Stimulated activated CD4-positive, alpha-beta T cell treated with anti-CD3 and anti-CD28 coated beads, TNF-alpha, amount 100 ng/mL, for 24 hours (primary cell): Measurements from ENCODE around the gene ESR1.
A peak's percentile ranks its signal among the peaks of the same experiment; 100 is the strongest.
"Not testable (repeated sequence)": the region's sequence is repeated elsewhere in the genome, so short reads cannot be mapped to it uniquely, and the experiment has no call there.

Source experiments
- DNase-seq, 3 experiments: peaks; one replicate each; pipeline ENCODE4 v3.0.0-alpha.2; 2020; ENCODE audit warnings: low read depth in 3 of 3

Gene ESR1

DNA sequence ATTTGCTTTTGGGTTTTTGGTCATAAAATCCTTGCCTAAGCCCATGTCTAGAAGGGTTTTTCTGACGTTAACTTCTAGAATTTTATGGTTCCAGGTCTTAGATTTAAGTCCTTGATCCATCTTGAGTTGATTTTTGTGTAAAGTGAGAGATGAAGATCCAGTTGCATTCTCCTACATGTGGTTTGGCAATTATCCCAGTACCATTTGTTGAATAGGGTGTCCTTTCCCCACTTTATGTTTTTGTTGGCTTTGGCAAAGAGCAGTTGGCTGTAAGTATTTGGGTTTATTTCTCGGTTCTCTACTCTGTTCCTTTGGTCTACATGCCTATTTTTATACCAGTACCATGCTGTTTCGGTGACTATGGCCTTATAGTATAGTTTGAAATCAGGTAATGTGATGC, 86.9 kb downstream of the ESR1 start:
- DNase-seq = not testable (repeated sequence)

DNA sequence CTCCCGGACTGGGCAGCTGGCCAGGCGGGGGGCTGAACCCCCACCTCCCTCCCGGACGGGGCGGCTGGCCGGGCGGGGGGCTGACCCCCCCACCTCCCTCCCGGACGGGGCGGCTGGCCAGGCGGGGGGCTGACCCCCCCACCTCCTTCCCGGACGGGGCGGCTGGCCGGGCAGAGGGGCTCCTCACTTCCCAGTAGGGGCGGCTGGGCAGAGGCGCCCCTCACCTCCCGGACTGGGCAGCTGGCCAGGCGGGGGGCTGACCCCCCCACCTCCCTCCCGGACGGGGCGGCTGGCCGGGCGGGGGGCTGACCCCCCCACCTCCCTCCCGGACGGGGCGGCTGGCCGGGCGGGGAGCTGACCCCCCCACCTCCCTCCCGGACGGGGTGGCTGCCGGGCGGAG, 91.7 kb downstream of the ESR1 start:
- not testable (repeated sequence) for DNase-seq

DNA sequence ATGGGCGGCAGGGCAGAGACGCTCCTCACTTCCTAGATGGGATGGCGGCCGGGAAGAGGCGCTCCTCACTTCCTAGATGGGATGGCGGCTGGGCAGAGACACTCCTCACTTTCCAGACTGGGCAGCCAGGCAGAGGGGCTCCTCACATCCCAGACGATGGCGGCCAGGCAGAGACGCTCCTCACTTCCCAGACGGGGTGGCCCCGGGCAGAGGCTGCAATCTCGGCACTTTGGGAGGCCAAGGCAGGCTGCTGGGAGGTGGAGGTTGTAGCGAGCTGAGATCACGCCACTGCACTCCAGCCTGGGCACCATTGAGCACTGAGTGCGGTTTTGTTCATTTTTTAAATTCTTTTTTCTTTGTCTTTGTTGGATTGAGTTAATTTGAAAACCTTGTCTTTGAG, 92.3 kb downstream of the ESR1 start:
- DNase-seq = not testable (repeated sequence)

DNA sequence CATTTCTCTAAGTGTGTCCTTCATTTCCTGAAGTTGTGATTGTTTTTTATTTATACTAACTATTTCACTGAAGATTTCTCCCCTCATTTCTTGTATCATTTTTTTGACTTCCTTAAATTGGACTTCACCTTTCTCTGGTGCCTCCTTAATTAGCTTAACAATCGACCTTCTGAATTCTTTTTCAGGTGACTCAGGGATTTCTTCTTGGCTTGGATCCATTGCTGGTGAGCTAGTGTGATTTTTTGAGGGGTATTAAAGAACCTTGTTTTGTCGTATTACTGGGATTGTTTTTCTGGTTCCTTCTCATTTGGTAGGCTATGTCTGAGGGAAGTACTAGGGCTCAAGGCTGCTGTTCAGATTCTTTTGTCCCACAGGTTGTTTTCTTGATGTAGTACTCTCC, 92.8 kb downstream of the ESR1 start:
- no peak for DNase-seq

DNA sequence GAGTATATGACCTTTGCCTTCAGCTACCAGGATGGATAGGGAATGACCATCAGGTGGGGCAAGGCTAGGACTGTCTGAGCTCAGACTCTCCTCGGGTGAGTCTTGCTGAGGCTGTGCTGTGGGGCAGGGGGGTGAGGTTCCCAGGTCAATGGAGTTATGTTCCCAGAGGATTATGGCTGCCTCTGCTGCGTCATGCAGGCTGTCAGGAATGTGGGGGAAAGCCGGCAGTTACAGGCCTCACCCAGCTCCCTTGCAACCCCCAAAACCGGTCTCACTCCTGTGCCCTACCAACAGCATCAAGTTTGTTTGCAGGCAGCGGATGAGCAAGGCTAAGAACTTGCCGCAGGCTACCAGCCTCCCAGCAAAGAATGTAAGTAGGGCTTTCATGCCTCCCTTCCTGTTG, 93.5 kb downstream of the ESR1 start:
- DNase-seq = no peak

GRCh38 chr6:151904631-151905030, 97.1 kb downstream of the ESR1 start:
- no peak for DNase-seq

DNA sequence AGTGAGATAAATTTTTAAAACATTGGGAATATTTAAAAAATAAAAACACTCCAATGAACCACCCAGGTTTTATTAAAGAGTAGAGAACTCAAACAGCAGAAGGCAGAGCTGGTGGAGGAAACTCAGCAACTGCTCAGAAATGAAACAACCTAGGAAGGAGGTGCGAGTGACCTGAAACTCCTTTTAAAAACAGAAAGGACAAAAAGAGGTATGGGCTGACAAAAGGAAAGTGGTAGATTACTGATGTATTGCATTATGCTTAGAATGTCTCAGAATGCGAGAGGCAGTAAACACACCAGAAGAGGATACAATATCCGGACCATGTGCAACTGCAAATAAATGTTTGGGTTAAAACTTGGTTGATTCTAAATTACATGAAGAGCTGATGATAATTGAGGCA, 97.6 kb downstream of the ESR1 start:
- DNase-seq = no peak

- no peak for DNase-seq
Measured at GRCh38 chr6:151905854-151906253, 98.4 kb downstream of the ESR1 start.

GRCh38 chr6:151911401-151911800, 103.9 kb downstream of the ESR1 start:
- DNase-seq = no peak

DNA sequence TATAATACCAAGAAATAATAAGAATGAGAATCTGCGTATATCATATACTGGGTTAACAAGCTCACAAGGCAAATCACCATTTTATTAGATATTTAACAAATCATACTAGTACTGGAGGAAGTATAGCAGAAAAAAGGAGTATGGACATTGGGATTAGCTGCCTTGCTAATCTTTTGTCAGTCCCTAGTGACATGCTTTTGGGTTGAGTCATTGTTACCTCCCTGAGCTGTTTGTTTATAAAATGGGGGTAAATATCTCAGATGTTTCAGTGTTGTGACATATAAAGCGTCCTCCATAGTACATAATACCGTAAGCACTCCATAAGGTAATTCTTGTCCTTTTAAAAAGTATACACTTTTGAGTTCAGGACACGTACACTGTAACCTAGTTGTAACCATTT, 107.0 kb downstream of the ESR1 start:
- no peak for DNase-seq

DNA sequence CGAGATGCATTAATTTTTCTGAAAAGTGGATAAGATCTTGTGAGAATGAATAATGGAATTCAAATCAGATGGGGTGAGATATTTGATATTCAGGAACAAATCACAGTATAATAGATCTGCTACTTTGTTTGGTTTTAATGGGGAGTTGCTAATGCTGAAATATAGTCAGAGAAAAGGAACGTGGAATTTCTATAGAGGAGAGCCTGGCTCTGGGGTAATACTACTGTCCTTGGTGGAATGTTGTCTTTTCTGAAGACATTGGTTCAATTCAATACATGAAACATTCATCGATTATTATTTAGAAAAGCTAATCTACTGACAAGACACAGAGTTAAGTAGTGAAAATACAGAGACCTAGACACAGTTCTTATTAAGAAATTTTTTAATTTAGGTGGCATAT, 108.6 kb downstream of the ESR1 start:
- DNase-seq = no peak

DNA sequence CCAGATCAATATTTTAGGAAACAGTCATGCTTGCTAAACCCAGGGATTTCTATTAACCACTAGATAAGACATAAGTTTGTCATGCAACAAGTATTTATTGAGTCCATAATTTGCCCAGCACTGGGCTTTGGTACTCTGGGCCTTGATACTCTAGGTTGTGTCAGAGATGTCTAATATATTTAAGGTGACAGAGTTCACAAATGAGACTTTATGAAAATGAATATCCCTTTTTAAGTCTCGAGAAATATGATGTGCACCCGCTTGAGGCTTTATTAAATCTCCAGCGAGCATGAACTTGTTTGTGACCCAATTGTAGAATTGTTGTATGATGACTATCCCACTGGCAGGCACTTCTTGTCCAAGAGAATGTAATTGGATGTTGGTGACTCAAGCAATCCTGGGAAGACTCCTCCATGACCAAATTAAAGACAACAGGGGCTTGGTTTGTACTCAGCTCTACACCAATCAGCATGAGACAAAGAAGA, 109.2 kb downstream of the ESR1 start:
- DNase-seq = no peak

- DNase-seq = no peak
Measured at GRCh38 chr6:151917531-151918329, 110.2 kb downstream of the ESR1 start.

GRCh38 chr6:151940307-151940706, 132.8 kb downstream of the ESR1 start:
- DNase-seq = no peak

GRCh38 chr6:151948002-151948743, 140.7 kb downstream of the ESR1 start:
- DNase-seq = no peak

- no peak for DNase-seq
Measured at GRCh38 chr6:151958332-151958731, 150.8 kb downstream of the ESR1 start.

DNA sequence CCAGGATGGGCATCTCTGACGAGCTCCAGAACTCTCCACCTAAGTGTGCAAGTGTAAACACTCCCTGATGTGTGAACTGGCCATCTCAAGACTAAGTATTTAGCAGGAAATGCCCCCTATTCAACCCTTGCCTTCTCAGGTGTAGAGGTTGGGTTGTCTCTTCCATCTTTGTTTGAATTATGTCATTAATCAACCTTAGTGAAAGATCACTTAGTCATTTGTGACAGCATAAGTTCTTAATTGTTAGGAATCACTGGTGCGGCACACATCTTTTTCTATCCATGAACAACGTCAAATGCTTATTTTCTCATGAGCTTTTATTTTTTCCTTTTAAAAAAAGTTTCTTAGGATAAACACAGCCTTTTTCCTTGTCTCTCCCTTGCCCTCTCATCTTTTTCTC, 151.6 kb downstream of the ESR1 start:
- no peak for DNase-seq

GRCh38 chr6:151961809-151962208, 154.3 kb downstream of the ESR1 start:
- no peak for DNase-seq

- peak in 1 of 3 experiments; percentile 6 for DNase-seq
Measured at GRCh38 chr6:151962246-151962846, 154.9 kb downstream of the ESR1 start.

GRCh38 chr6:151963001-151963400, 155.5 kb downstream of the ESR1 start:
- DNase-seq = no peak

DNA sequence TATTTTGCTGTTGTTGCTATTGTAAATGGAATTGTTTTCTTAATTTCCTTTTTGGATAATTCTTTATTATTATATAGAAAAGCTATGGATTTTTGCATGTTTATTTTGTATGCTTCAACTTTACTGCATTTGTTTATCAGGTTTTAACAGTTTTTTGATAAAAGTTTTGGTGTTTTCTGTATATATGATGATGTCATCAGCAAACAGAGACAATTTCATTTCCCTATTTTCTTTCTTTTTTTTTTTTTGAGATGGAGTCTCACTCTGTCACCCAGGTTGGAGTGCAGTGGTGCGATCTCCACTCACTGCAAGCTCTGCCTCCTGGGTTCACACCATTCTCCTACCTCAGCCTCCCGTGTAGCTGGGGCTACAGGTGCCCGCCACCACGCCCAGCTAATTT, 156.9 kb downstream of the ESR1 start:
- not testable (repeated sequence) for DNase-seq

GRCh38 chr6:151974061-151974617, 166.7 kb downstream of the ESR1 start:
- no peak for DNase-seq
